ENCODE measurements around the gene CWC22.
A peak's percentile ranks its signal among the peaks of the same experiment; 100 is the strongest.

CWC22 gene

GRCh38 chr2:179953359-179953758 is 53.7 kb downstream of the CWC22 start:
- H3K27me3 ChIP-seq (replicated peaks; ENCODE audit: insufficient read depth, low read length) = no peaks in the 10 kb centered on the region
- peaks cover 3% of the 10 kb centered on the region; the same call in 1 of the 2 replicates for H3K36me3 ChIP-seq (replicated peaks; ENCODE audit: insufficient read depth, low read length)
- peaks cover 34% of the 10 kb centered on the region for H3K4me1 ChIP-seq (ENCODE audit: low read length)
- no peak overlapping the region for H3K4me3 ChIP-seq (ENCODE audit: low read length)
- H3K27ac ChIP-seq (ENCODE audit: low read length) = peak overlapping the region; percentile 60; the same call in 1 of the 2 replicates
- peaks cover 9% of the 10 kb centered on the region; the same call in 1 of the 2 replicates for H3F3A ChIP-seq (ENCODE audit: insufficient read depth, low read length)
- no peaks in the 10 kb centered on the region for H3K9me2 ChIP-seq (replicated peaks; ENCODE audit: insufficient read depth, low read length)
- no peaks in the 10 kb centered on the region for H3K79me2 ChIP-seq (ENCODE audit: low read length)
- H4K20me1 ChIP-seq (ENCODE audit: insufficient read depth, low read length) = no peaks in the 10 kb centered on the region
- H2AFZ ChIP-seq (ENCODE audit: low read length) = no peak overlapping the region
- H3K4me2 ChIP-seq (ENCODE audit: low read depth, low read length) = peak overlapping the region; percentile 51; the same call in 1 of the 2 replicates
- no peaks in the 10 kb centered on the region for H3K9me3 ChIP-seq (replicated peaks; ENCODE audit: insufficient read depth, low read length)
- no peak for DNase-seq
- TF ChIP-seq EZH2phosphoT487 (IDR thresholded peaks at IDR 0.05; ENCODE audit: low read length) (no peak), EZH2 (optimal IDR thresholded peaks at IDR 0.05; ENCODE audit: low read depth, low read length) (no peak)
- TF ChIP-seq, protein P1, sequence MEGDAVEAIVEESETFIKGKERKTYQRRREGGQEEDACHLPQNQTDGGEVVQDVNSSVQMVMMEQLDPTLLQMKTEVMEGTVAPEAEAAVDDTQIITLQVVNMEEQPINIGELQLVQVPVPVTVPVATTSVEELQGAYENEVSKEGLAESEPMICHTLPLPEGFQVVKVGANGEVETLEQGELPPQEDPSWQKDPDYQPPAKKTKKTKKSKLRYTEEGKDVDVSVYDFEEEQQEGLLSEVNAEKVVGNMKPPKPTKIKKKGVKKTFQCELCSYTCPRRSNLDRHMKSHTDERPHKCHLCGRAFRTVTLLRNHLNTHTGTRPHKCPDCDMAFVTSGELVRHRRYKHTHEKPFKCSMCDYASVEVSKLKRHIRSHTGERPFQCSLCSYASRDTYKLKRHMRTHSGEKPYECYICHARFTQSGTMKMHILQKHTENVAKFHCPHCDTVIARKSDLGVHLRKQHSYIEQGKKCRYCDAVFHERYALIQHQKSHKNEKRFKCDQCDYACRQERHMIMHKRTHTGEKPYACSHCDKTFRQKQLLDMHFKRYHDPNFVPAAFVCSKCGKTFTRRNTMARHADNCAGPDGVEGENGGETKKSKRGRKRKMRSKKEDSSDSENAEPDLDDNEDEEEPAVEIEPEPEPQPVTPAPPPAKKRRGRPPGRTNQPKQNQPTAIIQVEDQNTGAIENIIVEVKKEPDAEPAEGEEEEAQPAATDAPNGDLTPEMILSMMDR (IDR thresholded peaks at IDR 0.05; ENCODE audit: low read length) = no peak
- no peak overlapping the region for H3K9ac ChIP-seq (ENCODE audit: low read length)

DNA sequence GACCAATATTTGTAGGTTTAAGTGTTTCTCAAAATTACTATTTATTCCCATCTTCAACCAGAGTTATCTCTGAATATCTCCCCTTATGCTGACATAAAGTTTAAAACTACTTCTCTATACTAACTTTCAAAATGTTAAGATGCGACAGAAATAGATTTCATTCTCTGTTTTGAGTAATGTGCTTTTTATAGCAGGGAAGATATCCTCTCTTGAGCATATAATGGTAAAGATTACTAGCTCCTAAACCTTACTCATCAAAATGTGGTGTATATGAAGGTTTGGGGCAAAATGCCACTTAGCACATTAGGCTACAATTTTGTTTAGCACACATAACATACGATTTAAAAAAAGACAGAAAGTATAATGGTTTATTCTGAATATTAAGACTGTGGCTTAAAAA is 54.4 kb downstream of the CWC22 start:
- no peaks in the 10 kb centered on the region for H4K20me1 ChIP-seq (ENCODE audit: insufficient read depth, low read length)
- peak overlapping the region; percentile 51 for H3K4me2 ChIP-seq (ENCODE audit: low read depth, low read length)
- H3F3A ChIP-seq (ENCODE audit: insufficient read depth, low read length) = peaks cover 9% of the 10 kb centered on the region; the same call in 1 of the 2 replicates
- DNase-seq = peak; percentile 62
- no peaks in the 10 kb centered on the region for H3K27me3 ChIP-seq (replicated peaks; ENCODE audit: insufficient read depth, low read length)
- no peaks in the 10 kb centered on the region for H3K9me3 ChIP-seq (replicated peaks; ENCODE audit: insufficient read depth, low read length)
- no peaks in the 10 kb centered on the region for H3K79me2 ChIP-seq (ENCODE audit: low read length)
- H2AFZ ChIP-seq (ENCODE audit: low read length) = no peak overlapping the region
- H3K36me3 ChIP-seq (replicated peaks; ENCODE audit: insufficient read depth, low read length) = peaks cover 3% of the 10 kb centered on the region; the same call in 1 of the 2 replicates
- TF ChIP-seq, protein P1 (IDR thresholded peaks at IDR 0.05; ENCODE audit: low read length) = no peak
- no peak for TF ChIP-seq EZH2 (optimal IDR thresholded peaks at IDR 0.05; ENCODE audit: low read depth, low read length)
- H3K9me2 ChIP-seq (replicated peaks; ENCODE audit: insufficient read depth, low read length) = no peaks in the 10 kb centered on the region
- peaks cover 39% of the 10 kb centered on the region for H3K4me1 ChIP-seq (ENCODE audit: low read length)
- peak overlapping the region; percentile 60; the same call in 1 of the 2 replicates for H3K27ac ChIP-seq (ENCODE audit: low read length)
- H3K4me3 ChIP-seq (ENCODE audit: low read length) = no peak overlapping the region
- H3K9ac ChIP-seq (ENCODE audit: low read length) = no peak overlapping the region

DNA sequence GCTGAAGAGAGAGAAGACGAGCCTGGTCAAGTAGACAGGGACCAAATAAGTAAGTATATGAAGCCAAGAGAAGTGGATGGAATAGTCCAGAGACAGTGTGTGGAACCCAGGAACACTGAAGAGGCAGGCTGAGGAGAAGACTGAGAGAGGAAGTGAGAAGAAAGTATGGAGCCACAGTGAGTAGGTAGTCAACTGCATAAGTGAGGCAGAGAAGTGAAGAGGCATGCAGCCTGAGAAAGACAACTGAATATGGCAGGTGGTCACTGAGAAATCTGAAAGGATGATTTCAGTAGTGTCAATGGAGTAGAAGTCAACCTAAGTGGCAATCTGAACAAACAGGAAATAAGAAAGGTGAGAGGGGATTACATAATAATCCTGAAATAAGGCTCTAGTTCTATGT is 55.4 kb downstream of the CWC22 start:
- H2AFZ ChIP-seq (ENCODE audit: low read length) = no peak overlapping the region
- H3K27me3 ChIP-seq (replicated peaks; ENCODE audit: insufficient read depth, low read length) = no peaks in the 10 kb centered on the region
- peaks cover 3% of the 10 kb centered on the region; the same call in 1 of the 2 replicates for H3K36me3 ChIP-seq (replicated peaks; ENCODE audit: insufficient read depth, low read length)
- peaks cover 48% of the 10 kb centered on the region for H3K4me1 ChIP-seq (ENCODE audit: low read length)
- no peaks in the 10 kb centered on the region for H3K79me2 ChIP-seq (ENCODE audit: low read length)
- H3K27ac ChIP-seq (ENCODE audit: low read length) = peak overlapping the region; percentile 60; the same call in 1 of the 2 replicates
- no peak overlapping the region for H3K4me3 ChIP-seq (ENCODE audit: low read length)
- no peak overlapping the region for H3K4me2 ChIP-seq (ENCODE audit: low read depth, low read length)
- no peak for DNase-seq
- peaks cover 9% of the 10 kb centered on the region; the same call in 1 of the 2 replicates for H3F3A ChIP-seq (ENCODE audit: insufficient read depth, low read length)
- H3K9me3 ChIP-seq (replicated peaks; ENCODE audit: insufficient read depth, low read length) = no peaks in the 10 kb centered on the region
- no peaks in the 10 kb centered on the region for H4K20me1 ChIP-seq (ENCODE audit: insufficient read depth, low read length)
- H3K9ac ChIP-seq (ENCODE audit: low read length) = no peak overlapping the region
- H3K9me2 ChIP-seq (replicated peaks; ENCODE audit: insufficient read depth, low read length) = no peaks in the 10 kb centered on the region
- no peak for TF ChIP-seq EZH2phosphoT487 (IDR thresholded peaks at IDR 0.05; ENCODE audit: low read length)
- TF ChIP-seq, protein P1 (IDR thresholded peaks at IDR 0.05; ENCODE audit: low read length) = no peak
- TF ChIP-seq EZH2 (optimal IDR thresholded peaks at IDR 0.05; ENCODE audit: low read depth, low read length) = no peak

All from MM.1S (cell line).